ENCODE data around the gene RHBDD3. TPM values are rescaled to one million over a fixed set of nuclear protein-coding genes. Genes with fewer than 3 reads are reported as not detected.
"Not testable (repeated sequence)": the region's sequence is repeated elsewhere in the genome, so short reads cannot be mapped to it uniquely, and the experiment has no call there.

The RHBDD3 gene
- total and polyA plus RNA-seq, 4 donors, result 21.0 to 60.7 (median 40.8) TPM

DNA sequence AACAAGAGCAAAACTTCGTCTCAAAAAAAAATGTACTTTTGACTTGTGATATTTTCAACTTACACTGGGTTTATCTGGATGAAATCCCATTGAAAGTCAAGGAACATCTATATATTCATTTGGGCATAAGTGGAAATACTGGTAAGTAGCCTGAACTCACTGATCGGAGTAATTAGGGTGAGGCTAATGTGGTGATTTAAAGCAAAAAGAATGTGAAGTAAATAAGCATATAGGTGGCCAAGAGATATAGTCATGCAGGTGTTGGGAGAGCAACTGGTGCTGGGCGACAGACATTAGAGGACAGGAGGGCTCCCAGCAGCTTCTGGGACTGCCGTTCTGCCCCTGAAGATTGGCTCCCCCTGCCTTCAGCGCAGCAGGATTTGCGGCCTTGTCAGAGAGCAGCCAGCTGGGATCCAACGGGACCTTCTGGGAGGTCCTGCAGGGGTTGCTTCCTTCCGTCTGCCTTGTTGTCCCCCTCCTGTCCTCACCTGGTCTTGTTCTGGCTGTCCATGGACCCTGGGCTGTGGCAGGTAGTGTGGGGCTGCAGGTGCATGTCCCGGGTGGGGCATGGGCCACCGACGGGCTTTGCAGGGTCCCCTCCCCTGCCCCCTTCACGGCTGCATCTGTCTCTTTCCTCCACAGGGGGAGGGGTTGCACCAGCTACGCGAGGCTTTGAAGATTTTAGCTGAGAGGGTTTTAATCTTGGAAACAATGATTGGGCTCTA lies 14.1 kb downstream of the RHBDD3 start:
- WGBS (ENCODE audit: insufficient coverage), result 80% methylated on average over 8 of the region's 14 CpGs
- Histone ChIP-seq H3K27ac (ENCODE audit: low read depth, low read length) (no peak overlapping the region), H3K36me3 (ENCODE audit: control insufficient read depth, insufficient read depth, low read length) (peaks cover 41% of the 10 kb centered on the region), H3K27me3 (ENCODE audit: control insufficient read depth, insufficient read depth, low read length) (no peaks in the 10 kb centered on the region), H3K9me3 (ENCODE audit: control insufficient read depth, insufficient read depth, low read length) (no peaks in the 10 kb centered on the region), H3K4me3 (ENCODE audit: low read depth, low read length) (no peak overlapping the region), H3K4me1 (ENCODE audit: control insufficient read depth, insufficient read depth, low read length) (no peaks in the 10 kb centered on the region)
- no peak for DNase-seq (ENCODE audit: low read depth in 4 of 6, low spot score in 6 of 6)

DNA sequence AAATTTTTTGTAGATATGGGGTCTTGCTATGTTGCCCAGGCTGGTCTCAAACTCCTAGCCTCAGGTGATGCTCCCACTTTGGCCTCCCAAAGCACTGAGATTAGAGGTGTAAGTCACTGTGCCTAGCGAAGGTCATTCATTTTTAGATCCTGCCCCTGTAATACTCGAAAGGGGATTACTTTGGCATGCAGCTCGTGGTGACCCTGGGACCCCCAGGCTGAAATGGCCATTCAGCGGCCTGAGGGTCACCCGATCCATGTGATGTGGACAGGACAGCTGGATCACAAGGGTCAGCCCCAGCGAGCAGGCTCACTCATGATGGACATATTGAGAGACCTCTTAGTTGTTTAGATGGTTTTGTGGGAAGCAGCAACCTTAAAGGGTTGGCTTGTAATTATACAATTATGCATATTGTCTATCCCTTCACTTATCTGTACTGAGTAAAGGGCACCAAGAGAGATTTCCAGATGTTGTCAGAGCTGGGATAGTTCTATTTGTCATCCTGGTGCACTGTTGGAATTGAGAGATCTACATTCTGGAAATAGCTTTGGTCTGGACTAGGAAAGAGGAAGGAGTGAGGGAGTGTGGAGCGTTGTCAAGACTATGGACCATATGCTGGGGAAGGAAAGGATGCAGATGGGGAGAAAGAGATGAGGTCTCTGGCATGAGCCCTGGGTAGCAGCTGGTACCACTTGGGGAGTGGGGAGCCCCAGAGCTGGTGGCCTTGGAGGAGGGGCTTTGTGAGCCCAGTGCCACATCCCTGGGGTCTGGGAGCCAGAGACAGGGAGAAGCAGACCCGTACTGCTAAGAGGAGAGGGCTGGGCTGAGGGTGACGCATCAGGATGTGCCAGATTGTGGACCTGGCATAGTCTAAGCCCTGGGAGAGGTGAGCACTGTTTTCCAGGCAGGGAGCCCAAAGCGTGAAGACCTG lies 15.5 kb downstream of the RHBDD3 start:
- no peaks in the 10 kb centered on the region for H3K27me3 ChIP-seq (ENCODE audit: control insufficient read depth, insufficient read depth, low read length)
- no peaks in the 10 kb centered on the region for H3K9me3 ChIP-seq (ENCODE audit: control insufficient read depth, insufficient read depth, low read length)
- DNase-seq (ENCODE audit: low read depth in 4 of 6, low spot score in 6 of 6), result peak in 1 of 6 donors; percentile 41
- H3K4me1 ChIP-seq (ENCODE audit: control insufficient read depth, insufficient read depth, low read length), result no peaks in the 10 kb centered on the region
- no peak overlapping the region for H3K4me3 ChIP-seq (ENCODE audit: low read depth, low read length)
- WGBS (ENCODE audit: insufficient coverage), result 93% methylated on average over 9 of the region's 10 CpGs
- H3K27ac ChIP-seq (ENCODE audit: low read depth, low read length), result no peak overlapping the region
- peaks cover 30% of the 10 kb centered on the region for H3K36me3 ChIP-seq (ENCODE audit: control insufficient read depth, insufficient read depth, low read length)

DNA sequence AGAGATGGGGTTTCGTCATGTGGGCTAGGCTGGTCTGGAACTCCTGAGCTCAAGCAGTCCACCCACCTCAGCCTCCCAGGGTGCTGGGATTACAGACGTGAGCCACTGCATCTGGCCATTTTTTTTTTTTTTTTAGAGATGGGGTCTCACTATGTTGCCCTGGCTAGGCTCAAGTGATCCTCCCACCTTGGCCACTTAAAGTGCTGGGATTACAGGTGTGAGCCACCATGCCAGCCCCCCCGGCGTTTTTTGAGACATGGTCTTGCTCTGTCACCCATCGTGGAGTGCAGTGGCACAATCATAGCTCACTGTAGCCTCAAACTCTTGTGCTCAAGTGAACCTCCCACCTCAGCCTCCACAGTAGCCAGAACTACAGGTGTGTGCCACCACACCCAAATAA lies 16.5 kb downstream of the RHBDD3 start:
- Histone ChIP-seq H3K4me1 (ENCODE audit: control insufficient read depth, insufficient read depth, low read length) (no peaks in the 10 kb centered on the region), H3K9me3 (ENCODE audit: control insufficient read depth, insufficient read depth, low read length) (no peaks in the 10 kb centered on the region), H3K4me3 (ENCODE audit: low read depth, low read length) (no peak overlapping the region), H3K36me3 (ENCODE audit: control insufficient read depth, insufficient read depth, low read length) (peaks cover 23% of the 10 kb centered on the region), H3K27ac (ENCODE audit: low read depth, low read length) (no peak overlapping the region), H3K27me3 (ENCODE audit: control insufficient read depth, insufficient read depth, low read length) (no peaks in the 10 kb centered on the region)
- DNase-seq (ENCODE audit: low read depth in 4 of 6, low spot score in 6 of 6), result no peak
- 97% methylated on average over 3 of the region's 5 CpGs for WGBS (ENCODE audit: insufficient coverage)

DNA sequence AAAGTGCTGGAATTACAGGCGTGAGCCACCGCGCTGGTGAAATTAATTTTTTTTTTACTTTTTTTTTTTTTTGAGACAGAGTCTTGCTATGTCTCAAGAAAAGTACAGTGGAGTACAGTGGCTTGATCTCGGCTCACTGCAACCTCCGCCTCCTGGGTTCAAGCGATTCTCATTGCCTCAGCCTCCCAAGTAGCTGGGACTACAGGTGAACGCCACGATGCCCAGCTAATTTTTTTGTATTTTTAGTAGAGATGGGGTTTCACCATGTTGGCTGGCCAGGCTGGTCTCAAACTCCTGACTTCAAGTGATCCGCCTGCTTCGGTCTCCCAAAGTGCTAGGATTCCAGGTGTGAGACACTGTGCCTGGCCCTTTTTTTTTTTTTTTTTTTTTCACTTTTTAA lies 19.9 kb downstream of the RHBDD3 start:
- H3K4me3 ChIP-seq (ENCODE audit: low read depth, low read length); DNase-seq (ENCODE audit: low read depth in 4 of 6, low spot score in 6 of 6); H3K27me3 ChIP-seq (ENCODE audit: control insufficient read depth, insufficient read depth, low read length); H3K4me1 ChIP-seq (ENCODE audit: control insufficient read depth, insufficient read depth, low read length); H3K27ac ChIP-seq (ENCODE audit: low read depth, low read length); H3K9me3 ChIP-seq (ENCODE audit: control insufficient read depth, insufficient read depth, low read length): not testable (repeated sequence)
- H3K36me3 ChIP-seq (ENCODE audit: control insufficient read depth, insufficient read depth, low read length), result peaks cover 13% of the 10 kb centered on the region
- WGBS (ENCODE audit: insufficient coverage), result 100% methylated on average over 6 of the region's 10 CpGs

DNA sequence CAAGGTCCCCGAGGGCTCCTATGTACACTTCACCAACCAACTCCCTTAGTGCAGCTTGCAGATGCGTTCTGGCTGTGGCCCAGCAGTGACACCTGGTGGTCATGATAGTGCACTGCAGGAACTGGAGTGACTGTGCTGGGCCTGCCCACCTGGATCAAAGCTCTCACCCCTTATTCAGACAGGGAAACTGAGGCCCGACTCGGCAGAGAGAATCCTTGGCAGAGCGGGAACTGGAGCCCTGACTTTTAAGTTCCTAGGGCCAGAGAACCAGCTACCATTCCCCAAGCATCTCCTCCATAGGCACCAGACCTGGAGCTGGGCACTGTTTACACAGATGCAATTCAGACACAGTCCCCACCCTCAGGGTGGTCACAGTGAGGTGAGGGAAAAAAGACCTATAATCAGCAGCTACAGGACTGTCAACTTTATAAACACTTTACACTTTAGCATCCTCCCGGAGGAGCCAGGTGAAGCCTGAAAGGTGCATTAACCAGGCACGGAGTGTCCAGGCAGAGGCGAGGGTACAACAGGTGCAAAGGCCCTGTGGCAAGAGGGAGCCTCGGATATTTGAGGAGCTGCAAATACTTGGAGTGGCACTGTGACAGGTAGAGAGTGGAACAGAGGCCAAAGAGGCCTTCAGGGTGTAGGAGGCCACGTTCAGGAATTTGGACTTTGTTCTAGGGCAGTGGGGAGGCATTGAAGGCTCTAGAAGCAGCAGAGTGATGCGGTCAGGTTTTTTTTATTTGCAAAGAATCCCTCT lies 22.0 kb downstream of the RHBDD3 start:
- WGBS (ENCODE audit: insufficient coverage), result 53% methylated on average over 10 of the region's 11 CpGs
- Histone ChIP-seq H3K27ac (ENCODE audit: low read depth, low read length) (no peak overlapping the region), H3K4me1 (ENCODE audit: control insufficient read depth, insufficient read depth, low read length) (peaks cover 5% of the 10 kb centered on the region), H3K4me3 (ENCODE audit: low read depth, low read length) (no peak overlapping the region), H3K27me3 (ENCODE audit: control insufficient read depth, insufficient read depth, low read length) (no peaks in the 10 kb centered on the region), H3K36me3 (ENCODE audit: control insufficient read depth, insufficient read depth, low read length) (peaks cover 16% of the 10 kb centered on the region), H3K9me3 (ENCODE audit: control insufficient read depth, insufficient read depth, low read length) (peaks cover 4% of the 10 kb centered on the region)
- DNase-seq (ENCODE audit: low read depth in 4 of 6, low spot score in 6 of 6), result peak in 4 of 6 donors; percentile 39 to 89 (median 70)

DNA sequence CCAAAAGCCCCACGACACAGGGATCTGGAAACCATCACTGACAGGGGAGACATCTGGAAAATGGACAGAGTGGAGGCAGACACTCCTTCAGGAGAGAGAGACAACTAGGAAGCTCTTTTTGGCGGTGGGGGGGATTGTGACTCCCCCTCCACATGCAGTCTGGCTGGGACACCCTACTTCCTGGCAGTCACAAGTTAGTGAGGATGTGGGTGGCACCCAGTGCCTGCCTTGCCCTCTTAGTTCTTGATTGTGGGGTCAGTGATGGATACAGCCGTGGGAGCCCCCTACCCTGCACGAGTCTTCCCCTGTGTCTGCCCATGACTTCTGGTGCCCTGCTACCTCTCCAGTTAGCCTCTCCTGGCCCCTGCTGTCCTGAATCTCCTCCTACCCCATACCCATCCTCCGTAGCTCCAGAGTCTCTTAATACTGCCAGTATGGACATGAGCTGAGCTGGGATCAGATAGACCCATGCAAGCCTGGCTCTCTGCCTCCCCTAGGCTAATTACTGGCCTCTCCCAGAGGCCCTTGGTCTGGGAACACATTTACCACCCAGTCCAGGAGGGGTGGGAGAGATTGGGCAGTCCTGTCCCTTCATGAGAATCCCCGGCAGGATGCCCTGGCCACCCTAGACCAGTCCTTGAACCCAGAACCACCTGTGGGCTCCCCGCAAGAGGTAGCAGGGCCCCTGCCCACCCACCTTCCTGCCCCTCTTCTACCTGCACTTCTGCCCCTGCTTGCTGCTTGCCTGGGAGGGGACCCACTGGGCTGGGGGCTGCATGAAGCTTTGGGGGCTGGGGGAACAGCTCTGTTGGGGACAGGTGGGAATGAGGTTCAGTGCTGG lies 22.8 kb downstream of the RHBDD3 start:
- Histone ChIP-seq H3K4me1 (ENCODE audit: control insufficient read depth, insufficient read depth, low read length) (peaks cover 5% of the 10 kb centered on the region), H3K36me3 (ENCODE audit: control insufficient read depth, insufficient read depth, low read length) (peaks cover 16% of the 10 kb centered on the region), H3K27me3 (ENCODE audit: control insufficient read depth, insufficient read depth, low read length) (no peaks in the 10 kb centered on the region), H3K4me3 (ENCODE audit: low read depth, low read length) (no peak overlapping the region), H3K27ac (ENCODE audit: low read depth, low read length) (no peak overlapping the region), H3K9me3 (ENCODE audit: control insufficient read depth, insufficient read depth, low read length) (peaks cover 5% of the 10 kb centered on the region)
- DNase-seq (ENCODE audit: low read depth in 4 of 6, low spot score in 6 of 6), result no peak
- 88% methylated on average over 4 of the region's 7 CpGs for WGBS (ENCODE audit: insufficient coverage)

DNA sequence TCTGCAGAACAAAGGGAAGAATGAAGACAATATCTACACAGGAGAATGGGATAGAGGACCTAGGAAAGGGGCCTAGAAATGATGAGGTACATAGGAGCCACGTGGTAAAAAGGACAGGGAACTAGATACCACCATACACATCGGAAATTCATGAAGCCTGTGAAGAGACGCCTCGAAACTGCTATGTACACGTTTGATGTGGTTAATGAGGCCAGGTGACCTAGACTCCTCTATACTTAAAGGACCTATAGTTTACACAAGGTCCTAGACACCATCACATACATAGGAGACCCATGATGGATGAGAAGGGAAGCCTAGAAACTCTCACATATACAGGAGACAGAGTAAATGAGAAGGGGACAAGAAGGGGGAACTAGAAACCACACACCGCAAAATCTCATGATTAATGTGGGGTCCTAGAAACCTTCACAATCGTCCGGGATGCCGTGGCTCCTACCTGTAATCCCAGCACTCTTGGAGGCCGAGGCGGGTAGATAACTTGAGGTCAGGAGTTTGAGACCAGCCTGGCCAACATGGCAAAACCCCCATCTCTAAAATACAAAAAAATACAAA lies 23.8 kb downstream of the RHBDD3 start:
- peaks cover 5% of the 10 kb centered on the region for H3K4me1 ChIP-seq (ENCODE audit: control insufficient read depth, insufficient read depth, low read length)
- H3K27me3 ChIP-seq (ENCODE audit: control insufficient read depth, insufficient read depth, low read length), result no peaks in the 10 kb centered on the region
- DNase-seq (ENCODE audit: low read depth in 4 of 6, low spot score in 6 of 6), result no peak
- 87% methylated on average over 3 of the region's 11 CpGs for WGBS (ENCODE audit: insufficient coverage)
- peaks cover 5% of the 10 kb centered on the region for H3K9me3 ChIP-seq (ENCODE audit: control insufficient read depth, insufficient read depth, low read length)
- H3K36me3 ChIP-seq (ENCODE audit: control insufficient read depth, insufficient read depth, low read length), result peaks cover 14% of the 10 kb centered on the region
- no peak overlapping the region for H3K27ac ChIP-seq (ENCODE audit: low read depth, low read length)
- H3K4me3 ChIP-seq (ENCODE audit: low read depth, low read length), result no peak overlapping the region

DNA sequence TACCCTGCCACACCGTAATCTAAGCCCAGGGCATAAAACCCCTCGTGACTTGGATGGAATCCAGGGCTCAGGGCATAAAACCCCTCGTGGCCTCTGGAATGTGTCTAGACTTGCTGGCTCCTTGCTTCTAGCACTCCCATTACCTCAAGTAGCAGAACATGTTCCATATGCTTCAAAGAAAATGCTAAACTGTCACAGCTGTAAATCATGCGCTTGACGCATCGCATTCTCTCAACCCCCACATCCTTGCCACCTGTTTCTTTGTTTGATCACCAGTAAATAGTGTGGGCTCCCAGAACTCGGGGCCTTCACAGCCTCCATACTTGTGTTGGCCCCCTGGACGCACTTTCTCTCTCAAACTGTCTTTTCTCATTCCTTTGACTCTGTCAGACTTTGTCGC lies 27.3 kb downstream of the RHBDD3 start:
- H3K4me3 ChIP-seq (ENCODE audit: low read depth, low read length); DNase-seq (ENCODE audit: low read depth in 4 of 6, low spot score in 6 of 6); H3K9me3 ChIP-seq (ENCODE audit: control insufficient read depth, insufficient read depth, low read length); H3K27ac ChIP-seq (ENCODE audit: low read depth, low read length); H3K4me1 ChIP-seq (ENCODE audit: control insufficient read depth, insufficient read depth, low read length); H3K27me3 ChIP-seq (ENCODE audit: control insufficient read depth, insufficient read depth, low read length): not testable (repeated sequence)
- H3K36me3 ChIP-seq (ENCODE audit: control insufficient read depth, insufficient read depth, low read length), result peaks cover 14% of the 10 kb centered on the region
- WGBS (ENCODE audit: insufficient coverage), result 90% methylated on average over 6 of the region's 9 CpGs

All from spinal cord (tissue), 10 donors.